DMS153 treated with DMSO at 0.1 percent for 48 hours (cell line): ENCODE data around the gene ADGRB3.
"Not testable (repeated sequence)": the region's sequence is repeated elsewhere in the genome, so short reads cannot be mapped to it uniquely, and the experiment has no call there.

Experiments
- DNase-seq: peaks from one replicate; lab custom pipeline; 2025; ENCODE audit not compliant: unreplicated experiment; lab: John Stamatoyannopoulos, UW

The ADGRB3 gene

GRCh38 chr6:68778356-68779020 is 143.4 kb downstream of the ADGRB3 start:
- DNase-seq: peak; percentile 45

GRCh38 chr6:68779366-68779765 is 144.3 kb downstream of the ADGRB3 start:
- no peak for DNase-seq

- DNase-seq: not testable (repeated sequence)
Measured at GRCh38 chr6:68790128-68790527, 155.0 kb downstream of the ADGRB3 start.

GRCh38 chr6:68814976-68815375 is 179.9 kb downstream of the ADGRB3 start:
- DNase-seq: not testable (repeated sequence)

GRCh38 chr6:68826501-68826900 is 191.4 kb downstream of the ADGRB3 start:
- no peak for DNase-seq

- DNase-seq: no peak
Measured at GRCh38 chr6:68834551-68834950, 199.5 kb downstream of the ADGRB3 start.

- no peak for DNase-seq
Measured at GRCh38 chr6:68838571-68838970, 203.5 kb downstream of the ADGRB3 start.

- no peak for DNase-seq
Measured at GRCh38 chr6:68852791-68853190, 217.7 kb downstream of the ADGRB3 start.

GRCh38 chr6:68859233-68859632 is 224.2 kb downstream of the ADGRB3 start:
- no peak for DNase-seq

GRCh38 chr6:68868646-68869045 is 233.6 kb downstream of the ADGRB3 start:
- DNase-seq: no peak

- DNase-seq: no peak
Measured at GRCh38 chr6:68873236-68873635, 238.2 kb downstream of the ADGRB3 start.

GRCh38 chr6:68874747-68875146 is 239.7 kb downstream of the ADGRB3 start:
- no peak for DNase-seq

GRCh38 chr6:68875403-68875802 is 240.3 kb downstream of the ADGRB3 start:
- no peak for DNase-seq

- peak; percentile 15 for DNase-seq
Measured at GRCh38 chr6:68876792-68877493, 241.9 kb downstream of the ADGRB3 start.

GRCh38 chr6:68880050-68880813 is 245.2 kb downstream of the ADGRB3 start:
- no peak for DNase-seq

GRCh38 chr6:68883325-68883724 is 248.2 kb downstream of the ADGRB3 start:
- not testable (repeated sequence) for DNase-seq

GRCh38 chr6:68891419-68891818 is 256.3 kb downstream of the ADGRB3 start:
- no peak for DNase-seq

- DNase-seq: no peak
Measured at GRCh38 chr6:68892452-68892851, 257.4 kb downstream of the ADGRB3 start.

GRCh38 chr6:68895929-68896328 is 260.8 kb downstream of the ADGRB3 start:
- DNase-seq: no peak

GRCh38 chr6:68901044-68901443 is 266.0 kb downstream of the ADGRB3 start:
- no peak for DNase-seq

- no peak for DNase-seq
Measured at GRCh38 chr6:68911334-68911733, 276.3 kb downstream of the ADGRB3 start.

GRCh38 chr6:68911811-68912210 is 276.7 kb downstream of the ADGRB3 start:
- DNase-seq: no peak
